Stimulated activated CD4-positive, alpha-beta T cell treated with anti-CD3 and anti-CD28 coated beads, Interleukin-4, amount 100 ng/mL, for 48 hours (primary cell): Measurements from ENCODE around the gene SART3.
"Not testable (repeated sequence)": the region's sequence is repeated elsewhere in the genome, so short reads cannot be mapped to it uniquely, and the experiment has no call there.

Experiments
- DNase-seq, 2 donors: peaks; one replicate each; pipeline ENCODE4 v3.0.0-alpha.2; 2020; ENCODE audit warnings: low read depth in 2 of 2

Gene SART3

GRCh38 chr12:108563136-108563803 lies 2.3 kb upstream of the SART3 start:
- peak; percentile 68 to 83 for DNase-seq

- peak; percentile 98 for DNase-seq
Observed at GRCh38 chr12:108562348-108563135, 1.6 kb upstream of the SART3 start, which contains the start of gene ISCU. TSS of gene ISCU (plus strand) at chr12:108562596. CDS start at chr12:108562623, 27 bp downstream.

GRCh38 chr12:108561852-108562347 lies 927 bp upstream of the SART3 start:
- DNase-seq = no peak

GRCh38 chr12:108560321-108560721 lies 652 bp downstream of the SART3 start:
- DNase-seq = no peak

GRCh38 chr12:108559748-108560147 lies 1.2 kb downstream of the SART3 start:
- no peak for DNase-seq

GRCh38 chr12:108559007-108559655 lies 1.8 kb downstream of the SART3 start:
- DNase-seq = no peak

- DNase-seq = not testable (repeated sequence)
Observed at GRCh38 chr12:108555383-108555782, 5.6 kb downstream of the SART3 start.

GRCh38 chr12:108553799-108554198 lies 7.2 kb downstream of the SART3 start:
- no peak for DNase-seq

- DNase-seq = no peak
Observed at GRCh38 chr12:108551535-108551934, 9.4 kb downstream of the SART3 start.

GRCh38 chr12:108548954-108549521 lies 11.9 kb downstream of the SART3 start:
- DNase-seq = no peak

- no peak for DNase-seq
Observed at GRCh38 chr12:108547686-108548085, 13.3 kb downstream of the SART3 start.

GRCh38 chr12:108543652-108544051 lies 17.3 kb downstream of the SART3 start:
- DNase-seq = no peak

GRCh38 chr12:108542320-108542719 lies 18.7 kb downstream of the SART3 start:
- no peak for DNase-seq

GRCh38 chr12:108538616-108539195 lies 22.3 kb downstream of the SART3 start:
- no peak for DNase-seq

GRCh38 chr12:108538146-108538545 lies 22.8 kb downstream of the SART3 start:
- no peak for DNase-seq

- no peak for DNase-seq
Observed at GRCh38 chr12:108531929-108532848, 28.8 kb downstream of the SART3 start.

- DNase-seq = no peak
Observed at GRCh38 chr12:108530161-108530560, 30.8 kb downstream of the SART3 start.

GRCh38 chr12:108527166-108527496 lies 33.8 kb downstream of the SART3 start:
- no peak for DNase-seq

GRCh38 chr12:108526482-108527165 lies 34.3 kb downstream of the SART3 start:
- no peak for DNase-seq

GRCh38 chr12:108525681-108526080 lies 35.3 kb downstream of the SART3 start:
- DNase-seq = no peak
